Karpas-422 (cell line): Measurements from ENCODE around the gene RAB4B. TPM values are rescaled to one million over a fixed set of nuclear protein-coding genes. Genes with fewer than 3 reads are reported as not detected.
A peak's percentile ranks its signal among the peaks of the same experiment; 100 is the strongest.
"Not testable (repeated sequence)": the region's sequence is repeated elsewhere in the genome, so short reads cannot be mapped to it uniquely, and the experiment has no call there.

Experiments used
- DNase-seq: peaks from one replicate; pipeline ENCODE4 v3.0.0-alpha.2; 2015
- H2AFZ ChIP-seq: fragments of 200-600 bp; sonication (generic); 2 replicates; pipeline ENCODE4 v1.6.1; 2014; ENCODE audit warnings: antibody characterized with exemption, low read length, mixed read lengths
- H3K27ac ChIP-seq: fragments of 200-600 bp; sonication (generic); 2 replicates; pipeline ENCODE4 v1.5.1; 2014; ENCODE audit warnings: mild to moderate bottlenecking, low read length, moderate library complexity
- H3K27me3 ChIP-seq: fragments of 200-600 bp; sonication (generic); 2 replicates; pipeline ENCODE4 v1.6.1; 2014; ENCODE audit warnings: low read length, mixed read lengths
- H3K36me3 ChIP-seq: fragments of 200-600 bp; sonication (generic); 2 replicates; pipeline ENCODE4 v1.6.1; 2014; ENCODE audit warnings: low read length, mixed read lengths; ENCODE audit not compliant: insufficient read depth
- H3K4me1 ChIP-seq: fragments of 200-600 bp; sonication (generic); 2 replicates; pipeline ENCODE4 v1.6.1; 2014; ENCODE audit warnings: mild to moderate bottlenecking, low read length, mixed read lengths
- H3K4me2 ChIP-seq: fragments of 200-600 bp; sonication (generic); 2 replicates; pipeline ENCODE4 v1.6.1; 2014; ENCODE audit warnings: low read length, low read depth, mild to moderate bottlenecking; ENCODE audit not compliant: poor library complexity, severe bottlenecking
- H3K4me3 ChIP-seq: fragments of 200-600 bp; sonication (generic); 2 replicates; pipeline ENCODE4 v1.5.1; 2014; ENCODE audit warnings: mild to moderate bottlenecking, antibody characterized with exemption, low read length, mixed read lengths
- H3K79me2 ChIP-seq: fragments of 200-600 bp; sonication (generic); 2 replicates; pipeline ENCODE4 v1.6.1; 2014; ENCODE audit warnings: mild to moderate bottlenecking, low read length, mixed read lengths
- H3K9ac ChIP-seq: fragments of 200-600 bp; sonication (generic); 2 replicates; pipeline ENCODE4 v1.6.0; 2014; ENCODE audit warnings: low read length
- H3K9me2 ChIP-seq: fragments of 200-600 bp; sonication (generic), shearing (Covaris generic); replicated peaks from 2 replicates; pipeline ENCODE4 v1.6.0; 2014; ENCODE audit warnings: mild to moderate bottlenecking, low read length, moderate library complexity; ENCODE audit not compliant: insufficient read depth
- H3K9me3 ChIP-seq: fragments of 300-700, 200-600 bp; sonication (generic); 2 replicates; pipeline ENCODE4 v1.6.1; 2014; ENCODE audit warnings: low read length, mixed read lengths
- H4K20me1 ChIP-seq: fragments of 200-600 bp; sonication (generic); 2 replicates; pipeline ENCODE4 v1.6.1; 2014; ENCODE audit warnings: mild to moderate bottlenecking, antibody characterized with exemption, low read length, low read depth; ENCODE audit not compliant: insufficient read depth
- total RNA-seq: library from RNA; depleted of rRNA; stranded (reverse); fragments of >200 nt; shearing (Covaris generic); gene quantifications from 2 replicates; pipeline ENCODE4 v1.2.3, GENCODE V29; 2014; ENCODE audit warnings: low replicate concordance

RAB4B gene
- total RNA-seq, 1 experiment from 2014 or later = 12.5 TPM

GRCh38 chr19:40811478-40812341 is 33.7 kb downstream of the RAB4B start:
- no peak overlapping the region for H2AFZ ChIP-seq
- DNase-seq = no peak
- peaks cover 6% of the 10 kb centered on the region for H3K4me1 ChIP-seq
- peaks cover 4% of the 10 kb centered on the region; the same call in 1 of the 2 replicates for H3K36me3 ChIP-seq
- H3K27ac ChIP-seq = no peak overlapping the region
- H3K9me2 ChIP-seq = no peaks in the 10 kb centered on the region
- H3K79me2 ChIP-seq = no peaks in the 10 kb centered on the region; the same call in 1 of the 2 replicates
- H3K9ac ChIP-seq = no peak overlapping the region
- H3K4me3 ChIP-seq = no peak overlapping the region
- peaks cover 16% of the 10 kb centered on the region; the same call in 1 of the 2 replicates for H4K20me1 ChIP-seq
- H3K9me3 ChIP-seq = no peaks in the 10 kb centered on the region
- no peaks in the 10 kb centered on the region for H3K27me3 ChIP-seq
- H3K4me2 ChIP-seq = peak overlapping the region; percentile 23

- not testable (repeated sequence) for H2AFZ ChIP-seq, H3K9me3 ChIP-seq, H3K27me3 ChIP-seq, DNase-seq, H3K4me1 ChIP-seq, H3K9me2 ChIP-seq, H3K27ac ChIP-seq, H3K9ac ChIP-seq, H3K79me2 ChIP-seq, H3K4me3 ChIP-seq, H3K4me2 ChIP-seq, H3K36me3 ChIP-seq
- H4K20me1 ChIP-seq = peaks cover 15% of the 10 kb centered on the region; the same call in 1 of the 2 replicates
These were observed 34.5 kb downstream of the RAB4B start for GRCh38 chr19:40812571-40812970.

- H3K9me3 ChIP-seq = no peaks in the 10 kb centered on the region
- H3K36me3 ChIP-seq = 0 out of 2 replicates have a peak, but pooled peaks cover 4% of the 10 kb centered on the region
- H3K27me3 ChIP-seq = no peaks in the 10 kb centered on the region
- H3K4me3 ChIP-seq = no peak overlapping the region
- no peak overlapping the region for H3K27ac ChIP-seq
- H3K9me2 ChIP-seq = no peaks in the 10 kb centered on the region
- DNase-seq = no peak
- no peaks in the 10 kb centered on the region for H3K79me2 ChIP-seq
- no peak overlapping the region for H2AFZ ChIP-seq
- H4K20me1 ChIP-seq = peaks cover 9% of the 10 kb centered on the region; the same call in 1 of the 2 replicates
- no peak overlapping the region for H3K9ac ChIP-seq
- H3K4me2 ChIP-seq = no peak overlapping the region
- peaks cover 5% of the 10 kb centered on the region for H3K4me1 ChIP-seq
These were observed 35.1 kb downstream of the RAB4B start for GRCh38 chr19:40813182-40813581.

GRCh38 chr19:40815223-40815622 is 37.2 kb downstream of the RAB4B start:
- Histone ChIP-seq H3K9me3 (no peaks in the 10 kb centered on the region), H3K9ac (no peak overlapping the region), H3K27ac (no peak overlapping the region), H3K4me1 (peaks cover 14% of the 10 kb centered on the region), H2AFZ (no peak overlapping the region), H4K20me1 (peaks cover 6% of the 10 kb centered on the region; the same call in 1 of the 2 replicates), H3K9me2 (no peaks in the 10 kb centered on the region), H3K4me3 (no peak overlapping the region), H3K4me2 (no peak overlapping the region), H3K79me2 (no peaks in the 10 kb centered on the region), H3K36me3 (no peaks in the 10 kb centered on the region), H3K27me3 (no peaks in the 10 kb centered on the region)
- DNase-seq = no peak

GRCh38 chr19:40818480-40819399 is 40.7 kb downstream of the RAB4B start:
- not testable (repeated sequence) for H3K9me3 ChIP-seq, H3K9me2 ChIP-seq, H3K27me3 ChIP-seq, H3K27ac ChIP-seq, H3K79me2 ChIP-seq, H4K20me1 ChIP-seq, H3K36me3 ChIP-seq
- Histone ChIP-seq H2AFZ (peak overlapping the region; percentile 60; the same call in 1 of the 2 replicates), H3K4me2 (peak overlapping the region; percentile 54), H3K4me3 (peak overlapping the region; percentile 53; the same call in 1 of the 2 replicates), H3K4me1 (peaks cover 22% of the 10 kb centered on the region), H3K9ac (peak overlapping the region; percentile 54)
- peak; percentile 84 for DNase-seq

GRCh38 chr19:40819479-40820234 is 41.6 kb downstream of the RAB4B start:
- not testable (repeated sequence) for H3K4me3 ChIP-seq, H3K27me3 ChIP-seq, H3K79me2 ChIP-seq, H3K4me2 ChIP-seq, H4K20me1 ChIP-seq, H3K27ac ChIP-seq, H3K36me3 ChIP-seq, H2AFZ ChIP-seq, H3K9ac ChIP-seq, H3K9me3 ChIP-seq, H3K9me2 ChIP-seq
- H3K4me1 ChIP-seq = peaks cover 22% of the 10 kb centered on the region
- peak; percentile 73 for DNase-seq

- Histone ChIP-seq H3K4me1 (peaks cover 22% of the 10 kb centered on the region), H3K9ac (no peak overlapping the region), H3K27ac (no peak overlapping the region), H4K20me1 (no peaks in the 10 kb centered on the region), H3K36me3 (no peaks in the 10 kb centered on the region), H2AFZ (no peak overlapping the region), H3K9me2 (no peaks in the 10 kb centered on the region), H3K79me2 (no peaks in the 10 kb centered on the region), H3K27me3 (no peaks in the 10 kb centered on the region), H3K4me2 (no peak overlapping the region), H3K4me3 (no peak overlapping the region), H3K9me3 (no peaks in the 10 kb centered on the region)
- DNase-seq = no peak
These were observed 44.1 kb downstream of the RAB4B start for GRCh38 chr19:40822161-40822560.
